H9 (cell line): ENCODE results near the gene ARSG. TPM values are rescaled to one million over a fixed set of nuclear protein-coding genes. Genes with fewer than 3 reads are reported as not detected.

ENCODE experiments used
- DNase-seq: peaks from one replicate; pipeline ENCODE4 v3.0.0-alpha.2; 2017
- H2AFZ ChIP-seq: one replicate; pipeline ENCODE4 v1.6.1; 2013; ENCODE audit warnings: mild to moderate bottlenecking, low read length, control low read depth, moderate library complexity
- H2AK5ac ChIP-seq: 2 replicates; pipeline ENCODE4 v1.6.1; 2013; ENCODE audit warnings: low read length, control low read depth, mixed read lengths; ENCODE audit not compliant: insufficient read length
- H2BK120ac ChIP-seq: one replicate; pipeline ENCODE4 v1.6.1; 2013; ENCODE audit warnings: low read depth, mild to moderate bottlenecking, low read length, control low read depth, inconsistent platforms; ENCODE audit not compliant: poor library complexity, severe bottlenecking
- H2BK12ac ChIP-seq: 2 replicates; pipeline ENCODE4 v1.6.1; 2013; ENCODE audit warnings: low read length, control low read depth, mixed read lengths, low read depth; ENCODE audit not compliant: insufficient read length
- H2BK15ac ChIP-seq: 2 replicates; pipeline ENCODE4 v1.6.1; 2013; ENCODE audit warnings: low read depth, low read length, control low read depth
- H2BK20ac ChIP-seq: one replicate; pipeline ENCODE4 v1.6.1; 2013; ENCODE audit warnings: low read depth, mild to moderate bottlenecking, low read length, control low read depth, inconsistent platforms; ENCODE audit not compliant: poor library complexity, severe bottlenecking
- H2BK5ac ChIP-seq: 2 replicates; pipeline ENCODE4 v1.6.1; 2013; ENCODE audit warnings: low read length, control low read depth, mixed read lengths; ENCODE audit not compliant: insufficient read length
- H3K14ac ChIP-seq: 2 replicates; pipeline ENCODE4 v1.6.1; 2013; ENCODE audit warnings: low read length, control low read depth; ENCODE audit not compliant: insufficient read depth
- H3K18ac ChIP-seq: 2 replicates; pipeline ENCODE4 v1.6.1; 2013; ENCODE audit warnings: low read depth, mild to moderate bottlenecking, mixed read lengths, low read length, control low read depth; ENCODE audit not compliant: insufficient read length
- H3K23ac ChIP-seq: 2 replicates; pipeline ENCODE4 v1.6.1; 2013; ENCODE audit warnings: low read length, control low read depth, mixed read lengths, low read depth; ENCODE audit not compliant: insufficient read length
- H3K23me2 ChIP-seq: 2 replicates; pipeline ENCODE4 v1.6.1; 2013; ENCODE audit warnings: low read depth, mild to moderate bottlenecking, mixed read lengths, low read length, control low read depth; ENCODE audit not compliant: insufficient read length, poor library complexity, severe bottlenecking
- H3K27ac ChIP-seq: 2 replicates; pipeline ENCODE4 v1.5.1; 2013; ENCODE audit warnings: low read length, control low read depth, mixed read lengths, low read depth; ENCODE audit not compliant: insufficient read length
- H3K27me3 ChIP-seq: 2 replicates; pipeline ENCODE4 v1.6.1; 2013; ENCODE audit warnings: low read length, control low read depth, inconsistent platforms; ENCODE audit not compliant: insufficient read depth
- H3K4ac ChIP-seq: 2 replicates; pipeline ENCODE4 v1.6.1; 2013; ENCODE audit warnings: low read depth, mild to moderate bottlenecking, control low read depth, inconsistent platforms, low read length, moderate library complexity
- H3K4me1 ChIP-seq: 2 replicates; pipeline ENCODE4 v1.6.1; 2013; ENCODE audit warnings: low read length, control low read depth, inconsistent platforms; ENCODE audit not compliant: insufficient read depth
- H3K4me2 ChIP-seq: 2 replicates; pipeline ENCODE4 v1.6.1; 2013; ENCODE audit warnings: low read length, control low read depth, mixed read lengths; ENCODE audit not compliant: insufficient read length, insufficient read depth
- H3K56ac ChIP-seq: 2 replicates; pipeline ENCODE4 v1.6.1; 2013; ENCODE audit warnings: low read depth, mild to moderate bottlenecking, mixed read lengths, low read length, control low read depth; ENCODE audit not compliant: insufficient read length
- H3K79me1 ChIP-seq: 2 replicates; pipeline ENCODE4 v1.6.1; 2013; ENCODE audit warnings: low read depth, mild to moderate bottlenecking, moderate library complexity, low read length, control low read depth, inconsistent platforms; ENCODE audit not compliant: insufficient read depth, poor library complexity, severe bottlenecking
- H3K79me2 ChIP-seq: 2 replicates; pipeline ENCODE4 v1.6.1; 2013; ENCODE audit warnings: low read length, control low read depth, inconsistent platforms; ENCODE audit not compliant: insufficient read depth
- H3K9ac ChIP-seq: 2 replicates; pipeline ENCODE4 v1.6.1; 2013; ENCODE audit warnings: low read length, control low read depth, mixed read lengths; ENCODE audit not compliant: insufficient read length; ENCODE audit errors: extremely low read depth
- H3K9me3 ChIP-seq: one replicate; pipeline ENCODE4 v1.6.1; 2013; ENCODE audit warnings: low read depth, low read length, inconsistent platforms; ENCODE audit not compliant: control insufficient read depth
- H3T11ph ChIP-seq: one replicate; pipeline ENCODE4 v1.6.1; 2013; ENCODE audit warnings: mild to moderate bottlenecking, low read length, control low read depth, inconsistent platforms
- H4K20me1 ChIP-seq: one replicate; pipeline ENCODE4 v1.6.1; 2013; ENCODE audit not compliant: control insufficient read depth, insufficient read length, insufficient read depth
- H4K5ac ChIP-seq: 2 replicates; pipeline ENCODE4 v1.6.1; 2013; ENCODE audit warnings: low read depth, mild to moderate bottlenecking, mixed read lengths, low read length, control low read depth; ENCODE audit not compliant: insufficient read length
- H4K8ac ChIP-seq: replicated peaks from 2 replicates; pipeline ENCODE4 v1.6.1; 2013; ENCODE audit warnings: low read length, control low read depth, mixed read lengths, low read depth; ENCODE audit not compliant: insufficient read length
- H4K91ac ChIP-seq: 2 replicates; pipeline ENCODE4 v1.6.1; 2013; ENCODE audit warnings: low read depth, mild to moderate bottlenecking, moderate library complexity, mixed read lengths, low read length, control low read depth; ENCODE audit not compliant: insufficient read length
- H3K27ac Mint-ChIP-seq, 3 experiments: 2 replicates in 2 of 3; 3 replicates in 1 of 3; pipeline ENCODE4 v1.8.0; 2020 to 2021; ENCODE audit warnings: mixed read lengths in 3 of 3, mild to moderate bottlenecking in 1 of 3, moderate library complexity in 1 of 3
- H3K27me3 Mint-ChIP-seq: 2 replicates; pipeline ENCODE4 v1.8.0; 2021; ENCODE audit warnings: low read depth, mild to moderate bottlenecking, moderate library complexity, mixed read lengths
- H3K36me3 Mint-ChIP-seq, 3 experiments: 2 replicates in 2 of 3; 3 replicates in 1 of 3; pipeline ENCODE4 v1.8.0; 2020 to 2021; ENCODE audit warnings: low read depth in 3 of 3, mixed read lengths in 3 of 3; ENCODE audit not compliant: insufficient read depth in 1 of 3
- H3K4me1 Mint-ChIP-seq, 2 experiments: 2 replicates each; pipeline ENCODE4 v1.8.0; 2020; ENCODE audit warnings: mixed read lengths in 2 of 2
- H3K4me3 Mint-ChIP-seq, 2 experiments: 2 replicates in 1 of 2; 3 replicates in 1 of 2; pipeline ENCODE4 v1.8.0; 2020 to 2021; ENCODE audit warnings: mild to moderate bottlenecking in 2 of 2, mixed read lengths in 2 of 2, moderate library complexity in 1 of 2
- H3K9me3 Mint-ChIP-seq, 2 experiments: 2 replicates in 1 of 2; 3 replicates in 1 of 2; pipeline ENCODE4 v1.8.0; 2020; ENCODE audit warnings: mild to moderate bottlenecking in 2 of 2, mixed read lengths in 2 of 2, moderate library complexity in 1 of 2
- WGBS: extraction: QIAGEN DNeasy Blood & Tissue Kit; methylation state at CpG from one replicate; pipeline ENCODE4 v1.1.7; 2013; ENCODE audit warnings: missing lambda C conversion rate, low lambda C conversion rate, mixed read lengths; ENCODE audit not compliant: insufficient read length; ENCODE audit errors: extremely low coverage; 5-methylcytosine and 5-hydroxymethylcytosine counted together
- total RNA-seq: library from RNA; stranded (reverse); gene quantifications from 2 replicates; pipeline ENCODE4 v1.2.1, GENCODE V29; 2021
- TF ChIP-seq, protein P1 (sequence below): fragments of 200-600 bp; sonication (generic); conservative IDR thresholded peaks from 3 replicates; pipeline ENCODE4 v1.8.0; 2021; ENCODE audit warnings: antibody characterized with exemption, mild to moderate bottlenecking

The ARSG gene
- total RNA-seq, 1 experiment from 2014 or later = 3.6 TPM

DNA sequence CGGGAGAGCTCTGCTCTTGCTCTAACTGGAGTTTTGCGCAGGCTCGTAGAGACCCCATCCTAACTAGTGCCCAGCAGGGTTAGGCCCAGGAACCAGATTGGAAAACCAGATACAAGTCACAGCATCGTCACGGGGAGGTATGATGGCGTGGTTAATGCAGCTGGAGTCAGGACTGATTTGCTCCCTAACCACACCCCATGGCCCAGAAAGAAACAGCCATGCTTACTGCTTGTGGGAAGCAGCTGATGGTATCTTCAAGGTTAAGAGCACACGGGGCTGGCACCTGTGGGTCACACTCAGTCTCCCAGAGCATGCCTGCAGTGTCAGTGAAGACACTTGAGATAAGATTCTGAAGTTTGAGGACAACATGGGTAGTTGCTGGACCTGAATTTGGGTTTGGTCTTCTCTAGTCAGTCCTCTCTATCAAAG lies 105.8 kb downstream of the ARSG start:
- Mint-ChIP-seq H3K27ac (peak overlapping the region in 1 of 3 experiments; percentile 36; a peak in 1 of 7 replicates), H3K36me3 (peaks cover 0 to 6% (median 5%) of the 10 kb centered on the region in 3 experiments; a peak in 4 of 7 replicates), H3K9me3 (peaks cover 5 to 7% of the 10 kb centered on the region in 2 experiments; a peak in 4 of 5 replicates), H3K27me3 (peaks cover 2% of the 10 kb centered on the region), H3K4me1 (peaks cover 23 to 24% of the 10 kb centered on the region in 2 experiments), H3K4me3 (no peak overlapping the region)
- Histone ChIP-seq H4K5ac (no peak overlapping the region), H2AK5ac (no peak overlapping the region), H3K4me2 (no peak overlapping the region), H3K18ac (no peak overlapping the region), H4K8ac (no peak overlapping the region), H3K4me1 (no peaks in the 10 kb centered on the region), H2BK12ac (no peak overlapping the region), H3K9me3 (no peaks in the 10 kb centered on the region), H2BK20ac (no peak overlapping the region), H3K23ac (no peak overlapping the region), H3K27ac (no peak overlapping the region), H3K56ac (no peak overlapping the region), H2BK5ac (no peak overlapping the region), H2BK120ac (no peak overlapping the region), H4K20me1 (no peaks in the 10 kb centered on the region), H3K14ac (no peak overlapping the region), H3K4ac (no peak overlapping the region), H2BK15ac (no peak overlapping the region), H3K79me2 (no peaks in the 10 kb centered on the region), H4K91ac (no peak overlapping the region), H2AFZ (no peak overlapping the region), H3T11ph (no peak overlapping the region), H3K27me3 (no peaks in the 10 kb centered on the region), H3K9ac (no peak overlapping the region), H3K79me1 (no peaks in the 10 kb centered on the region), H3K23me2 (no peaks in the 10 kb centered on the region)
- no CpG with 5 or more reads among the region's 7 CpGs for WGBS
- peak; percentile 24 for DNase-seq
- TF ChIP-seq, protein P1, sequence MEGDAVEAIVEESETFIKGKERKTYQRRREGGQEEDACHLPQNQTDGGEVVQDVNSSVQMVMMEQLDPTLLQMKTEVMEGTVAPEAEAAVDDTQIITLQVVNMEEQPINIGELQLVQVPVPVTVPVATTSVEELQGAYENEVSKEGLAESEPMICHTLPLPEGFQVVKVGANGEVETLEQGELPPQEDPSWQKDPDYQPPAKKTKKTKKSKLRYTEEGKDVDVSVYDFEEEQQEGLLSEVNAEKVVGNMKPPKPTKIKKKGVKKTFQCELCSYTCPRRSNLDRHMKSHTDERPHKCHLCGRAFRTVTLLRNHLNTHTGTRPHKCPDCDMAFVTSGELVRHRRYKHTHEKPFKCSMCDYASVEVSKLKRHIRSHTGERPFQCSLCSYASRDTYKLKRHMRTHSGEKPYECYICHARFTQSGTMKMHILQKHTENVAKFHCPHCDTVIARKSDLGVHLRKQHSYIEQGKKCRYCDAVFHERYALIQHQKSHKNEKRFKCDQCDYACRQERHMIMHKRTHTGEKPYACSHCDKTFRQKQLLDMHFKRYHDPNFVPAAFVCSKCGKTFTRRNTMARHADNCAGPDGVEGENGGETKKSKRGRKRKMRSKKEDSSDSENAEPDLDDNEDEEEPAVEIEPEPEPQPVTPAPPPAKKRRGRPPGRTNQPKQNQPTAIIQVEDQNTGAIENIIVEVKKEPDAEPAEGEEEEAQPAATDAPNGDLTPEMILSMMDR = no peak
